ENCODE results near the gene CNGB1.

The CNGB1 gene

GRCh38 chr16:57976331-57976796 is 5.4 kb upstream of the CNGB1 start:
- ATAC-seq (replicated peaks) (no peak), DNase-seq (no peak)
- no peak overlapping the region for H3K4me3 Mint-ChIP-seq
- peaks cover 21 to 29% of the 10 kb centered on the region in 2 donors for H3K27me3 Mint-ChIP-seq
- H3K27ac Mint-ChIP-seq = no peak overlapping the region
- no peaks in the 10 kb centered on the region for H3K9me3 Mint-ChIP-seq
- H3K36me3 Mint-ChIP-seq = no peaks in the 10 kb centered on the region
- H3K4me1 Mint-ChIP-seq = peaks cover 0 to 3% of the 10 kb centered on the region in 2 donors

DNA sequence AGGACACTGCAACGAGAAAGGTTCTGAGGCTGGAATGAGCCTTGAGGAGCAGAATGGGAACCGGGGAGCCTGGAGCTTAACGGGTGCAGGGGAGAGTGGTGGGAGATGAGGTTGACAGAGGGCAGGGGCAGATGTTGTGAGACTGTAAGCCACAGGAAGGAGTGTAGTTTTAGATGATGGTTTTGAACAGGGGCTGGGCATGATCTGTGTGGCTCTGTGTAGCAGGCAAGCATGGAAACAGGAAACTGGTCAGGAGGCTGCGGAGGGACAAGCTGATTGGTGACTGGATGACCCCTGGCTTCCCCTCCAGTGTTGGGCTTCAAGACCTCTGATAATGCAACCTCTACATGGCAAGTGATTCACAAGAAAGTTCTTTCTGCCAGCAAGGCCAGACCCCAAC is 1.4 kb upstream of the CNGB1 start:
- H3K27me3 Mint-ChIP-seq = peaks cover 16 to 30% of the 10 kb centered on the region in 2 donors
- no peak for DNase-seq
- no peaks in the 10 kb centered on the region for H3K4me1 Mint-ChIP-seq
- no peak for ATAC-seq (replicated peaks)
- H3K9me3 Mint-ChIP-seq = no peaks in the 10 kb centered on the region
- no peaks in the 10 kb centered on the region for H3K36me3 Mint-ChIP-seq
- no peak overlapping the region for H3K4me3 Mint-ChIP-seq
- H3K27ac Mint-ChIP-seq = no peak overlapping the region

DNA sequence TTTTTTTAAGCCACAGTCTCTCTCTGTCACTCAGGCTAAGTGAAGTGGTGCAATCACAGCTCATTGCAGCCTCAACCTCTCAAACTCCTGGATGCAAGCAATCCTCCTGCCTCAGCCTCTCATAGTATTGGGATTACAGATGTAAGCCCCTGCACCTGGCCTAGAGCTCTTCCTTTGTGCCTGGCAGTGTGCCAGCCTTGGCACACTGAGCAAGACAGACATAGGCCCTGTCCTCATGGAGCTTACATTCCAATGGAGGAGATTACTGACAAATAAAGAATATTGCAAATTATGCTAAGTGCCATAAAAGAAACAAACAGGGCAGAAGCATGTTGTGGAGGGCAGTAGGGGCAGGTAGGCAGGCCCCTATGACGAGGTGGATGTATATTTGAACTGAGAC is 920 bp upstream of the CNGB1 start:
- DNase-seq (no peak), ATAC-seq (replicated peaks) (no peak)
- Mint-ChIP-seq H3K36me3 (no peaks in the 10 kb centered on the region), H3K27ac (no peak overlapping the region), H3K4me3 (no peak overlapping the region), H3K27me3 (peaks cover 16 to 30% of the 10 kb centered on the region in 2 donors), H3K4me1 (no peaks in the 10 kb centered on the region), H3K9me3 (no peaks in the 10 kb centered on the region)

DNA sequence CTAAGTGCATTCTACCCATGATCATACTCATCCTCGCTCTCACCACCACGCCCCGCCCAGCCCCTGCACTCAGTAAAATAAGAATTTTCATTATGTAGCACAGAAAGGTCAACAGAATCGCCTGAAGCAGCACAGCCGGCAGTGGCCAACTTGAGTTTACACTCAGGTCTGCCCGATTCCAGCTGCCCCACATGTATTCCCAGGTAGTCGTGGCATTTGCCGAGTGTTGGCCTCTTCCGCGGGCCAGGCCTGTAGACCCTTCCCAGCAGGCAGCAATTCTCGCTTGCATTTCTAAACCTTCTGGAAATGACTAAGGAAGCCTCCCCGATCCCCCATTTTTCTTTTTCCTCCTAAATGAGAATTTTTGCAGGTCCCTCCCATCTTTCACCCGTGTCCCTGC is 609 bp downstream of the CNGB1 start:
- Mint-ChIP-seq H3K4me3 (no peak overlapping the region), H3K9me3 (no peaks in the 10 kb centered on the region), H3K27ac (no peak overlapping the region), H3K4me1 (no peaks in the 10 kb centered on the region), H3K36me3 (no peaks in the 10 kb centered on the region), H3K27me3 (peaks cover 16 to 30% of the 10 kb centered on the region in 2 donors)
- no peak for ATAC-seq (replicated peaks)
- DNase-seq = no peak

- ATAC-seq (replicated peaks) (no peak), DNase-seq (no peak)
- Mint-ChIP-seq H3K27me3 (peaks cover 16 to 30% of the 10 kb centered on the region in 2 donors), H3K4me1 (no peaks in the 10 kb centered on the region), H3K4me3 (no peak overlapping the region), H3K9me3 (no peaks in the 10 kb centered on the region), H3K36me3 (no peaks in the 10 kb centered on the region), H3K27ac (no peak overlapping the region)
These were observed 1.3 kb downstream of the CNGB1 start for GRCh38 chr16:57969451-57970123.

- Mint-ChIP-seq H3K4me3 (no peak overlapping the region), H3K4me1 (no peaks in the 10 kb centered on the region), H3K9me3 (no peaks in the 10 kb centered on the region), H3K36me3 (no peaks in the 10 kb centered on the region), H3K27me3 (peaks cover 20 to 35% of the 10 kb centered on the region in 2 donors), H3K27ac (no peak overlapping the region)
- DNase-seq (no peak), ATAC-seq (replicated peaks) (no peak)
These were observed 3.0 kb downstream of the CNGB1 start for GRCh38 chr16:57967916-57968315.

GRCh38 chr16:57966986-57967385 is 3.9 kb downstream of the CNGB1 start:
- H3K27me3 Mint-ChIP-seq = peaks cover 23 to 29% of the 10 kb centered on the region in 2 donors
- no peak overlapping the region for H3K27ac Mint-ChIP-seq
- no peaks in the 10 kb centered on the region for H3K36me3 Mint-ChIP-seq
- H3K4me1 Mint-ChIP-seq = no peaks in the 10 kb centered on the region
- no peaks in the 10 kb centered on the region for H3K9me3 Mint-ChIP-seq
- H3K4me3 Mint-ChIP-seq = no peak overlapping the region
- no peak for DNase-seq
- no peak for ATAC-seq (replicated peaks)

DNA sequence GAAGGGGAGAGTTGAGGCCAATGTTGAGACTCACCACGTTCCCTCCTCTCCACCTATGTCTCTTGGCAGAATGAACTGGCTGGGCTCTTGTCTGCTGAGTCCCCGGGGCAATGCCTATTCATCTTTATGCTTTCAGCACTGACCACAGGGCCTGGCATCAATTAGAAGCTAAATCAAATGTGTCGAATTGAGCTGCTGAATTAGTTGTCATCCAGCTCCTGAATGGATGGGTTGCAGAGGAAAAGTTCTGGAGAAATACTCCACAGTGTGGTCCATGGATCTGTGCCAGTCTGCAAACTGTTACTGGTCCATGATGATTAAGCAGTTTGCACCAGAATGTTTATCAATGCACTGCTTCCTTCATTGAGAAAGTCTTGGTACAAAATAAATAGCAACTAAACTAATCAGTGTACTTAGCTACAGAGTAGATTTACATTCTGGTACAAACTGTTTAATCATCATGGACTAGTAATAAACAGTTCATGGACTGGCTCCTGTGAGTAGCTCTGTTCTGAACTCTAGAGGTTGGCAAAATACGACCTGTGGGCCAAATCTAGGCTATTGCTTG is 4.6 kb downstream of the CNGB1 start:
- H3K4me3 Mint-ChIP-seq = no peak overlapping the region
- H3K9me3 Mint-ChIP-seq = no peaks in the 10 kb centered on the region
- no peak for ATAC-seq (replicated peaks)
- H3K36me3 Mint-ChIP-seq = no peaks in the 10 kb centered on the region
- no peaks in the 10 kb centered on the region for H3K4me1 Mint-ChIP-seq
- peaks cover 24 to 26% of the 10 kb centered on the region in 2 donors for H3K27me3 Mint-ChIP-seq
- no peak overlapping the region for H3K27ac Mint-ChIP-seq
- DNase-seq = no peak

GRCh38 chr16:57964157-57964700 is 6.7 kb downstream of the CNGB1 start:
- no peak for DNase-seq
- H3K4me3 Mint-ChIP-seq = no peak overlapping the region
- H3K9me3 Mint-ChIP-seq = no peaks in the 10 kb centered on the region
- no peak overlapping the region for H3K27ac Mint-ChIP-seq
- no peak for ATAC-seq (replicated peaks)
- no peaks in the 10 kb centered on the region for H3K4me1 Mint-ChIP-seq
- no peaks in the 10 kb centered on the region for H3K36me3 Mint-ChIP-seq
- peaks cover 22 to 23% of the 10 kb centered on the region in 2 donors for H3K27me3 Mint-ChIP-seq

GRCh38 chr16:57962756-57963155 is 8.2 kb downstream of the CNGB1 start:
- H3K27ac Mint-ChIP-seq = no peak overlapping the region
- no peak overlapping the region for H3K4me3 Mint-ChIP-seq
- DNase-seq (no peak), ATAC-seq (replicated peaks) (no peak)
- no peaks in the 10 kb centered on the region for H3K9me3 Mint-ChIP-seq
- H3K36me3 Mint-ChIP-seq = no peaks in the 10 kb centered on the region
- H3K27me3 Mint-ChIP-seq = peaks cover 26 to 27% of the 10 kb centered on the region in 2 donors
- H3K4me1 Mint-ChIP-seq = no peaks in the 10 kb centered on the region

- Mint-ChIP-seq H3K4me1 (no peaks in the 10 kb centered on the region), H3K27me3 (peaks cover 26 to 27% of the 10 kb centered on the region in 2 donors), H3K9me3 (no peaks in the 10 kb centered on the region), H3K27ac (peak overlapping the region; percentile 20), H3K4me3 (no peak overlapping the region), H3K36me3 (no peaks in the 10 kb centered on the region)
- ATAC-seq (replicated peaks) (no peak), DNase-seq (no peak)
These were observed 8.9 kb downstream of the CNGB1 start for GRCh38 chr16:57962046-57962445.

- no peaks in the 10 kb centered on the region for H3K4me1 Mint-ChIP-seq
- H3K9me3 Mint-ChIP-seq = no peaks in the 10 kb centered on the region
These were observed 9.4 kb downstream of the CNGB1 start for GRCh38 chr16:57961538-57961937.

GRCh38 chr16:57960826-57961472 is 10.0 kb downstream of the CNGB1 start:
- Mint-ChIP-seq H3K4me3 (no peak overlapping the region), H3K9me3 (no peaks in the 10 kb centered on the region), H3K27ac (no peak overlapping the region), H3K27me3 (peaks cover 26 to 27% of the 10 kb centered on the region in 2 donors), H3K4me1 (no peaks in the 10 kb centered on the region), H3K36me3 (no peaks in the 10 kb centered on the region)
- DNase-seq (no peak), ATAC-seq (replicated peaks) (no peak)

More at GRCh38 chr16:57961538-57961937, 9.4 kb downstream of the CNGB1 start:
- no peak overlapping the region for H3K27ac Mint-ChIP-seq
- H3K27me3 Mint-ChIP-seq = peaks cover 26 to 27% of the 10 kb centered on the region in 2 donors
- no peak for ATAC-seq (replicated peaks)
- no peak for DNase-seq
- H3K4me3 Mint-ChIP-seq = no peak overlapping the region
- no peaks in the 10 kb centered on the region for H3K36me3 Mint-ChIP-seq

GRCh38 chr16:57960310-57960709 is 10.6 kb downstream of the CNGB1 start:
- ATAC-seq (replicated peaks) = no peak
- H3K36me3 Mint-ChIP-seq = no peaks in the 10 kb centered on the region

GRCh38 chr16:57959804-57960203 is 11.1 kb downstream of the CNGB1 start:
- Mint-ChIP-seq H3K27me3 (peaks cover 26 to 32% of the 10 kb centered on the region in 2 donors), H3K4me3 (no peak overlapping the region), H3K36me3 (no peaks in the 10 kb centered on the region), H3K9me3 (no peaks in the 10 kb centered on the region), H3K27ac (no peak overlapping the region), H3K4me1 (no peaks in the 10 kb centered on the region)
- ATAC-seq (replicated peaks) = no peak
- DNase-seq = no peak

More at GRCh38 chr16:57960310-57960709, 10.6 kb downstream of the CNGB1 start:
- no peaks in the 10 kb centered on the region for H3K9me3 Mint-ChIP-seq
- peaks cover 26 to 31% of the 10 kb centered on the region in 2 donors for H3K27me3 Mint-ChIP-seq
- DNase-seq = no peak
- H3K4me1 Mint-ChIP-seq = no peaks in the 10 kb centered on the region
- no peak overlapping the region for H3K4me3 Mint-ChIP-seq
- H3K27ac Mint-ChIP-seq = no peak overlapping the region

All from stimulated activated naive B cell treated with anti-CD40 and anti-IgM and Interleukin-4, amounts not matched to agents 10 μg/mL and 1 μg/mL and 100 μg/mL, for 72 hours (primary cell).